Measurements from ENCODE around the gene PDE12. TPM values are rescaled to one million over a fixed set of nuclear protein-coding genes. Genes with fewer than 3 reads are reported as not detected.
A peak's percentile ranks its signal among the peaks of the same experiment; 100 is the strongest.

Gene PDE12
- total RNA-seq, 1 donor from 2014 or later, result 8.6 TPM

GRCh38 chr3:57596495-57597126, 40.5 kb downstream of the PDE12 start:
- H3K9ac ChIP-seq, result peak overlapping the region; percentile 96
- peaks cover 3% of the 10 kb centered on the region for H3K27me3 Mint-ChIP-seq (ENCODE audit: insufficient read depth, low read depth)
- peaks cover 31% of the 10 kb centered on the region for H3K4me1 Mint-ChIP-seq
- TF ChIP-seq EZH2phosphoT487 (IDR thresholded peaks at IDR 0.05) (no peak), EZH2 (IDR thresholded peaks at IDR 0.05) (no peak), CTCF (IDR thresholded peaks at IDR 0.05) (no peak)
- peak overlapping the region; percentile 100 for H3K27ac ChIP-seq
- peaks cover 13% of the 10 kb centered on the region for H3F3A ChIP-seq (ENCODE audit: low read depth)
- H3K9me3 ChIP-seq (ENCODE audit: low read depth), result no peaks in the 10 kb centered on the region
- H4K20me1 ChIP-seq (ENCODE audit: low read depth), result peaks cover 49% of the 10 kb centered on the region
- peak overlapping the region; percentile 38 for H2AFZ ChIP-seq (replicated peaks)
- peaks cover 2% of the 10 kb centered on the region for H3K36me3 Mint-ChIP-seq
- H3K9me3 Mint-ChIP-seq, result no peaks in the 10 kb centered on the region
- peaks cover 69% of the 10 kb centered on the region for H3K79me2 ChIP-seq (ENCODE audit: low read depth)
- no peaks in the 10 kb centered on the region for H3K27me3 ChIP-seq
- H3K27ac Mint-ChIP-seq, result peak overlapping the region; percentile 98
- peak; percentile 81 for DNase-seq (ENCODE audit: low spot score)
- peaks cover 5% of the 10 kb centered on the region for H3K36me3 ChIP-seq
- peak overlapping the region; percentile 88 for H3K4me3 ChIP-seq
- H3K4me3 Mint-ChIP-seq, result peak overlapping the region; percentile 98
- H3K4me1 ChIP-seq, result peaks cover 18% of the 10 kb centered on the region
- H3K4me2 ChIP-seq, result peak overlapping the region; percentile 93

GRCh38 chr3:57597127-57597923, 41.3 kb downstream of the PDE12 start, which contains the start of gene ARF4:
TSS of gene ARF4 (minus strand) at chr3:57597344. CDS start at chr3:57597140, 204 bp downstream.
- Histone ChIP-seq H3K9me3 (ENCODE audit: low read depth) (no peaks in the 10 kb centered on the region), H3K27me3 (no peaks in the 10 kb centered on the region), H3K36me3 (peaks cover 5% of the 10 kb centered on the region), H3K4me1 (peaks cover 18% of the 10 kb centered on the region), H3K4me3 (peak within 1 kb of the TSS; percentile 88), H2AFZ (replicated peaks) (peak within 1 kb of the TSS; percentile 85), H3K27ac (peak within 1 kb of the TSS; percentile 100), H4K20me1 (ENCODE audit: low read depth) (peaks cover 42% of the 10 kb centered on the region), H3K9ac (peak within 1 kb of the TSS; percentile 96), H3K4me2 (peak within 1 kb of the TSS; percentile 97), H3F3A (ENCODE audit: low read depth) (peaks cover 13% of the 10 kb centered on the region), H3K79me2 (ENCODE audit: low read depth) (peaks cover 62% of the 10 kb centered on the region)
- Mint-ChIP-seq H3K4me1 (peaks cover 31% of the 10 kb centered on the region), H3K27me3 (ENCODE audit: insufficient read depth, low read depth) (peaks cover 3% of the 10 kb centered on the region), H3K27ac (peak within 1 kb of the TSS; percentile 98), H3K36me3 (peaks cover 5% of the 10 kb centered on the region), H3K4me3 (peak within 1 kb of the TSS; percentile 98), H3K9me3 (no peaks in the 10 kb centered on the region)
- peak; percentile 35 for TF ChIP-seq CTCF (IDR thresholded peaks at IDR 0.05)
- peak; percentile 52 for TF ChIP-seq EZH2 (IDR thresholded peaks at IDR 0.05)
- TF ChIP-seq EZH2phosphoT487 (IDR thresholded peaks at IDR 0.05), result no peak
- peak; percentile 99 for DNase-seq (ENCODE audit: low spot score)

GRCh38 chr3:57598765-57599360, 42.8 kb downstream of the PDE12 start:
- Histone ChIP-seq H3K4me1 (peaks cover 18% of the 10 kb centered on the region), H3K79me2 (ENCODE audit: low read depth) (peaks cover 47% of the 10 kb centered on the region), H3K27me3 (no peaks in the 10 kb centered on the region), H3K4me3 (peak overlapping the region; percentile 88), H3K4me2 (peak overlapping the region; percentile 97), H3K36me3 (peaks cover 5% of the 10 kb centered on the region), H3K9ac (peak overlapping the region; percentile 67), H3K27ac (no peak overlapping the region), H3K9me3 (ENCODE audit: low read depth) (no peaks in the 10 kb centered on the region), H4K20me1 (ENCODE audit: low read depth) (peaks cover 27% of the 10 kb centered on the region), H3F3A (ENCODE audit: low read depth) (peaks cover 13% of the 10 kb centered on the region), H2AFZ (replicated peaks) (no peak overlapping the region)
- TF ChIP-seq CTCF (IDR thresholded peaks at IDR 0.05) (no peak), EZH2 (IDR thresholded peaks at IDR 0.05) (no peak), EZH2phosphoT487 (IDR thresholded peaks at IDR 0.05) (no peak)
- Mint-ChIP-seq H3K27me3 (ENCODE audit: insufficient read depth, low read depth) (peaks cover 3% of the 10 kb centered on the region), H3K27ac (no peak overlapping the region), H3K4me3 (peak overlapping the region; percentile 98), H3K36me3 (peaks cover 3% of the 10 kb centered on the region), H3K4me1 (peaks cover 26% of the 10 kb centered on the region), H3K9me3 (no peaks in the 10 kb centered on the region)
- no peak for DNase-seq (ENCODE audit: low spot score)

Measured in neural progenitor cell (in vitro differentiated cells).